Measurements from ENCODE around the gene SLC16A11.
"Not testable (repeated sequence)": the region's sequence is repeated elsewhere in the genome, so short reads cannot be mapped to it uniquely, and the experiment has no call there.

Gene SLC16A11

GRCh38 chr17:7058831-7059447 lies 15.0 kb upstream of the SLC16A11 start:
- Histone ChIP-seq H3K4me3 (ENCODE audit: severe bottlenecking) (no peak overlapping the region), H3K27ac (ENCODE audit: poor library complexity, severe bottlenecking) (no peak overlapping the region), H3K9me3 (ENCODE audit: severe bottlenecking) (no peaks in the 10 kb centered on the region), H3K4me1 (ENCODE audit: insufficient read depth, poor library complexity, severe bottlenecking) (peaks cover 18% of the 10 kb centered on the region), H3K36me3 (ENCODE audit: low read depth) (no peaks in the 10 kb centered on the region), H3K27me3 (ENCODE audit: insufficient read depth, poor library complexity, severe bottlenecking) (no peaks in the 10 kb centered on the region)
- ATAC-seq (ENCODE audit: low read depth) (no peak), DNase-seq (ENCODE audit: low spot score) (no peak)
- no peak for TF ChIP-seq CTCF (IDR thresholded peaks at IDR 0.05; ENCODE audit: poor library complexity, severe bottlenecking)

- no peak overlapping the region for H3K27ac ChIP-seq (ENCODE audit: poor library complexity, severe bottlenecking)
- H3K36me3 ChIP-seq (ENCODE audit: low read depth): no peaks in the 10 kb centered on the region
- ATAC-seq (ENCODE audit: low read depth): no peak
- peaks cover 18% of the 10 kb centered on the region for H3K4me1 ChIP-seq (ENCODE audit: insufficient read depth, poor library complexity, severe bottlenecking)
- TF ChIP-seq CTCF (IDR thresholded peaks at IDR 0.05; ENCODE audit: poor library complexity, severe bottlenecking): no peak
- DNase-seq (ENCODE audit: low spot score): no peak
- H3K4me3 ChIP-seq (ENCODE audit: severe bottlenecking): no peak overlapping the region
- H3K27me3 ChIP-seq (ENCODE audit: insufficient read depth, poor library complexity, severe bottlenecking): no peaks in the 10 kb centered on the region
- H3K9me3 ChIP-seq (ENCODE audit: severe bottlenecking): no peaks in the 10 kb centered on the region
Measured at GRCh38 chr17:7056386-7056785, 12.5 kb upstream of the SLC16A11 start.

GRCh38 chr17:7050583-7050982 lies 6.7 kb upstream of the SLC16A11 start:
- H3K4me3 ChIP-seq (ENCODE audit: severe bottlenecking); H3K36me3 ChIP-seq (ENCODE audit: low read depth); H3K4me1 ChIP-seq (ENCODE audit: insufficient read depth, poor library complexity, severe bottlenecking); ATAC-seq (ENCODE audit: low read depth); DNase-seq (ENCODE audit: low spot score); H3K9me3 ChIP-seq (ENCODE audit: severe bottlenecking); H3K27ac ChIP-seq (ENCODE audit: poor library complexity, severe bottlenecking); H3K27me3 ChIP-seq (ENCODE audit: insufficient read depth, poor library complexity, severe bottlenecking): not testable (repeated sequence)

GRCh38 chr17:7048968-7049367 lies 5.1 kb upstream of the SLC16A11 start:
- ATAC-seq (ENCODE audit: low read depth) (no peak), DNase-seq (ENCODE audit: low spot score) (no peak)
- Histone ChIP-seq H3K4me1 (ENCODE audit: insufficient read depth, poor library complexity, severe bottlenecking) (peaks cover 13% of the 10 kb centered on the region), H3K4me3 (ENCODE audit: severe bottlenecking) (no peak overlapping the region), H3K9me3 (ENCODE audit: severe bottlenecking) (no peaks in the 10 kb centered on the region), H3K27ac (ENCODE audit: poor library complexity, severe bottlenecking) (no peak overlapping the region), H3K27me3 (ENCODE audit: insufficient read depth, poor library complexity, severe bottlenecking) (no peaks in the 10 kb centered on the region), H3K36me3 (ENCODE audit: low read depth) (no peaks in the 10 kb centered on the region)
- TF ChIP-seq CTCF (IDR thresholded peaks at IDR 0.05; ENCODE audit: poor library complexity, severe bottlenecking): no peak

GRCh38 chr17:7047566-7047965 lies 3.7 kb upstream of the SLC16A11 start:
- no peak for ATAC-seq (ENCODE audit: low read depth)
- Histone ChIP-seq H3K4me1 (ENCODE audit: insufficient read depth, poor library complexity, severe bottlenecking) (peaks cover 13% of the 10 kb centered on the region), H3K4me3 (ENCODE audit: severe bottlenecking) (no peak overlapping the region), H3K27ac (ENCODE audit: poor library complexity, severe bottlenecking) (no peak overlapping the region), H3K27me3 (ENCODE audit: insufficient read depth, poor library complexity, severe bottlenecking) (peaks cover 8% of the 10 kb centered on the region), H3K9me3 (ENCODE audit: severe bottlenecking) (no peaks in the 10 kb centered on the region), H3K36me3 (ENCODE audit: low read depth) (no peaks in the 10 kb centered on the region)
- TF ChIP-seq CTCF (IDR thresholded peaks at IDR 0.05; ENCODE audit: poor library complexity, severe bottlenecking): no peak
- no peak for DNase-seq (ENCODE audit: low spot score)

- not testable (repeated sequence) for H3K36me3 ChIP-seq (ENCODE audit: low read depth); ATAC-seq (ENCODE audit: low read depth); H3K4me3 ChIP-seq (ENCODE audit: severe bottlenecking); H3K9me3 ChIP-seq (ENCODE audit: severe bottlenecking); DNase-seq (ENCODE audit: low spot score)
- peaks cover 10% of the 10 kb centered on the region for H3K27me3 ChIP-seq (ENCODE audit: insufficient read depth, poor library complexity, severe bottlenecking)
- H3K27ac ChIP-seq (ENCODE audit: poor library complexity, severe bottlenecking): peak overlapping the region; percentile 48
- peaks cover 13% of the 10 kb centered on the region for H3K4me1 ChIP-seq (ENCODE audit: insufficient read depth, poor library complexity, severe bottlenecking)
Measured at GRCh38 chr17:7046725-7047397, 3.0 kb upstream of the SLC16A11 start.
